ENCODE measurements around the gene CCDC141. TPM values are rescaled to one million over a fixed set of nuclear protein-coding genes. Genes with fewer than 3 reads are reported as not detected.

CCDC141 gene
- total and polyA plus RNA-seq, 4 donors = 2.1 to 48.1 (median 14.6) TPM

DNA sequence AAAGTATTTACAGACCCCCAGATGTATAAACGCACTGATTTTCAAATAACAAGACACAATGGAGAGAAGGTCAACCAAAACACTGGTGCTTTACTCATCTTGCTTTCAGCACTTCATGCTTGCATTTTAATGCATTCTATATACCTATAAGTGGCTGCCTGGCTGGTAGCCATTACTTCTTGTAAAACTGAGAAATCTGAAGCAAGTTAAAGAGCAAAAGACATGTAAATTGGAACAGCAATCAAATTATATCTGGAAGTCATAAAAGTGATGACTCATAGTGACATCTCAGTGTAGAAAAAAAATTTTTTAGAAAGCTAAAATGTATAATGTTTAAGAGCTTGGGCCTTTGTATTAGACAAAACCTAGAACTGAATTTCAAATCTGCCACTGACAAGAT, 106.2 kb downstream of the CCDC141 start:
- no peak overlapping the region for H3K9ac ChIP-seq (ENCODE audit: insufficient read depth in 1 of 2, low read length in 2 of 2)
- DNase-seq (no peak), ATAC-seq (ENCODE audit: insufficient read depth, low FRiP score) (no peak)
- no peak overlapping the region for H3K27ac ChIP-seq (ENCODE audit: low read depth in 1 of 2, low read length in 1 of 2)
- no peaks in the 10 kb centered on the region for H3K27me3 ChIP-seq (ENCODE audit: control insufficient read depth in 3 of 3, insufficient read depth in 3 of 3, low read length in 2 of 3)
- no peak overlapping the region for H3K4me3 ChIP-seq
- no peaks in the 10 kb centered on the region for H3K9me3 ChIP-seq (ENCODE audit: control insufficient read depth in 4 of 4, insufficient read depth in 3 of 4, low read length in 3 of 4)
- no peak for TF ChIP-seq CTCF (IDR thresholded peaks at IDR 0.05; ENCODE audit: control extremely low read depth, extremely low read depth)
- peaks cover 0 to 8% (median 0%) of the 10 kb centered on the region in 5 donors for H3K4me1 ChIP-seq (ENCODE audit: control insufficient read depth in 5 of 5, insufficient read depth in 5 of 5, low read length in 5 of 5)
- H3K36me3 ChIP-seq (ENCODE audit: control insufficient read depth in 4 of 4, insufficient read depth in 4 of 4, low read length in 4 of 4) = peaks cover 0 to 4% (median 0%) of the 10 kb centered on the region in 4 donors
- 97% methylated on average over 1 of the region's 1 CpG for WGBS, 2 donors

DNA sequence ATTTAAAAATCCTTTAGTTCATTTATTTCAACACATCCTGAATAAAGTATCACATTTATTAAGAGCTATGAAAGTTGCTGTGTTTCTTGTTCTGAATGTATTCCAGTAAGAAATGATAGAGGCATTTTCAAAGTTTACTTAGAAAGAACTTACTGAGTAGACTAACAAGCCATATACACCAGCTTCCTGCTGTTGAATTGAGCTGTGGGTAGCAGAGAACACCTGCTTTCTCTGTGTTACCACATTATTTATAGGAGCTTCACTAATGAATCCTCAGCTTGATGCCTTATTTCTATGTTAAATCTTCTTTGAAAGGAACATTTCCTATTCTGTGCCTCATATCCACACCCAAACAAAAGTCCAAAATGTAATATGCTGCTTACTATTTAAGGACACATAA, 115.4 kb downstream of the CCDC141 start:
- no peak overlapping the region for H3K27ac ChIP-seq (ENCODE audit: low read depth in 1 of 2, low read length in 1 of 2)
- H3K4me3 ChIP-seq = no peak overlapping the region
- H3K9me3 ChIP-seq (ENCODE audit: control insufficient read depth in 4 of 4, insufficient read depth in 3 of 4, low read length in 3 of 4) = peaks cover 0 to 4% (median 1%) of the 10 kb centered on the region in 4 donors
- no peaks in the 10 kb centered on the region for H3K27me3 ChIP-seq (ENCODE audit: control insufficient read depth in 3 of 3, insufficient read depth in 3 of 3, low read length in 2 of 3)
- H3K9ac ChIP-seq (ENCODE audit: insufficient read depth in 1 of 2, low read length in 2 of 2) = no peak overlapping the region
- no peak for TF ChIP-seq CTCF (IDR thresholded peaks at IDR 0.05; ENCODE audit: control extremely low read depth, extremely low read depth)
- ATAC-seq (ENCODE audit: insufficient read depth, low FRiP score) = no peak
- DNase-seq = no peak
- H3K4me1 ChIP-seq (ENCODE audit: control insufficient read depth in 5 of 5, insufficient read depth in 5 of 5, low read length in 5 of 5) = peaks cover 0 to under 1% (median 0%) of the 10 kb centered on the region in 5 donors
- peaks cover 0 to 4% (median 0%) of the 10 kb centered on the region in 4 donors for H3K36me3 ChIP-seq (ENCODE audit: control insufficient read depth in 4 of 4, insufficient read depth in 4 of 4, low read length in 4 of 4)

GRCh38 chr2:178933493-178933892, 116.4 kb downstream of the CCDC141 start:
- Histone ChIP-seq H3K4me1 (ENCODE audit: control insufficient read depth in 5 of 5, insufficient read depth in 5 of 5, low read length in 5 of 5) (no peaks in the 10 kb centered on the region), H3K27ac (ENCODE audit: low read depth in 1 of 2, low read length in 1 of 2) (no peak overlapping the region), H3K9me3 (ENCODE audit: control insufficient read depth in 4 of 4, insufficient read depth in 3 of 4, low read length in 3 of 4) (peaks cover 0 to 4% (median 1%) of the 10 kb centered on the region in 4 donors), H3K36me3 (ENCODE audit: control insufficient read depth in 4 of 4, insufficient read depth in 4 of 4, low read length in 4 of 4) (no peaks in the 10 kb centered on the region), H3K27me3 (ENCODE audit: control insufficient read depth in 3 of 3, insufficient read depth in 3 of 3, low read length in 2 of 3) (no peaks in the 10 kb centered on the region), H3K9ac (ENCODE audit: insufficient read depth in 1 of 2, low read length in 2 of 2) (no peak overlapping the region), H3K4me3 (no peak overlapping the region)
- DNase-seq (no peak), ATAC-seq (ENCODE audit: insufficient read depth, low FRiP score) (no peak)
- 90 to 93% methylated on average over 3 of the region's 3 CpGs for WGBS, 2 donors
- TF ChIP-seq CTCF (IDR thresholded peaks at IDR 0.05; ENCODE audit: control extremely low read depth, extremely low read depth) = no peak

DNA sequence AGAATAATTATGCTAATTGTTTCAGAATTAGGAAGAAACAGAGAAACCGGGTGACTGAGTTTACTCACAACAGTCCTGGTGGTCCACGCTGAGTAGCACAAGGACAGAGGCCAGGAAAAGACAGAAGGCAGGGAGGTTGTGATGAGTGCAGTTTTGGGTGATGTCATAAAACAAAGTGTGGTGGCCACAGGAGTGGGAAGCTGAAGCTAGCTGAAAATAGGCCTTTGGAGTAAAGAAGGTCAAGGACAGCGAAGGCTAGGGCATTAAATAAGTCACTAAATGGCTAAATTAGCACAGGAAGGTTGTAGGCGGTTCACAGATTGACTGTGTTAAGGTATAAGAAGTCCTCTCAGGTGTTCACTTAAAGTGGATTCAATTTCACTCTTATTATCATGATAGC, 121.9 kb downstream of the CCDC141 start:
- DNase-seq (no peak), ATAC-seq (ENCODE audit: insufficient read depth, low FRiP score) (no peak)
- H3K4me1 ChIP-seq (ENCODE audit: control insufficient read depth in 5 of 5, insufficient read depth in 5 of 5, low read length in 5 of 5) = no peaks in the 10 kb centered on the region
- no peaks in the 10 kb centered on the region for H3K9me3 ChIP-seq (ENCODE audit: control insufficient read depth in 4 of 4, insufficient read depth in 3 of 4, low read length in 3 of 4)
- H3K27ac ChIP-seq (ENCODE audit: low read depth in 1 of 2, low read length in 1 of 2) = no peak overlapping the region
- no peak for TF ChIP-seq CTCF (IDR thresholded peaks at IDR 0.05; ENCODE audit: control extremely low read depth, extremely low read depth)
- no peak overlapping the region for H3K9ac ChIP-seq (ENCODE audit: insufficient read depth in 1 of 2, low read length in 2 of 2)
- no peak overlapping the region for H3K4me3 ChIP-seq
- no peaks in the 10 kb centered on the region for H3K36me3 ChIP-seq (ENCODE audit: control insufficient read depth in 4 of 4, insufficient read depth in 4 of 4, low read length in 4 of 4)
- H3K27me3 ChIP-seq (ENCODE audit: control insufficient read depth in 3 of 3, insufficient read depth in 3 of 3, low read length in 2 of 3) = no peaks in the 10 kb centered on the region
- 88 to 94% methylated on average over 4 of the region's 4 CpGs for WGBS, 2 donors

Data from lung (tissue), 12 donors.